OCI-LY3 (cell line): ENCODE data around the gene CLDN5.

ENCODE experiments used
- H2AFZ ChIP-seq: fragments of 200-600, 300-600 bp; shearing (Covaris generic); 2 replicates; pipeline ENCODE4 v1.6.0; 2014; ENCODE audit warnings: antibody characterized with exemption, low read depth, low read length
- H3K27ac ChIP-seq: fragments of 200-600, 300-600 bp; sonication (generic); 2 replicates; pipeline ENCODE4 v1.5.1; 2014; ENCODE audit warnings: mild to moderate bottlenecking, low read length, moderate library complexity, mixed read lengths
- H3K27me3 ChIP-seq: fragments of 200-600, 300-600 bp; sonication (generic); 2 replicates; pipeline ENCODE4 v1.6.1; 2014; ENCODE audit warnings: low read depth, low read length, mixed read lengths
- H3K36me3 ChIP-seq: fragments of 200-600, 300-600 bp; sonication (generic); replicated peaks from 2 replicates; pipeline ENCODE3; 2014; ENCODE audit warnings: low read depth, low read length, mixed read lengths
- H3K4me1 ChIP-seq: fragments of 300-600, 200-600 bp; sonication (generic); 2 replicates; pipeline ENCODE4 v1.6.1; 2014; ENCODE audit warnings: low read length, mixed read lengths
- H3K4me2 ChIP-seq: fragments of 200-600, 300-600 bp; sonication (generic); 2 replicates; pipeline ENCODE4 v1.6.1; 2014; ENCODE audit warnings: low read length, mixed read lengths
- H3K4me3 ChIP-seq: fragments of 300-600, 200-600 bp; sonication (generic); 2 replicates; pipeline ENCODE4 v1.5.1; 2014; ENCODE audit warnings: antibody characterized with exemption, mild to moderate bottlenecking, low read length, moderate library complexity
- H3K79me2 ChIP-seq: fragments of 300-600, 200-600 bp; shearing (Covaris generic); 2 replicates; pipeline ENCODE4 v1.6.1; 2014; ENCODE audit warnings: mild to moderate bottlenecking, low read length, mixed read lengths
- H3K9ac ChIP-seq: fragments of 300-600, 200-600 bp; shearing (Covaris generic); 2 replicates; pipeline ENCODE4 v1.6.0; 2014; ENCODE audit warnings: mild to moderate bottlenecking, low read length, moderate library complexity
- H3K9me3 ChIP-seq: fragments of 200-600, 300-600 bp; shearing (Covaris generic); 2 replicates; pipeline ENCODE4 v1.6.1; 2014; ENCODE audit warnings: low read length, mixed read lengths; ENCODE audit not compliant: insufficient read depth
- H4K20me1 ChIP-seq: fragments of 200-600, 300-600 bp; sonication (generic); 2 replicates; pipeline ENCODE4 v1.6.1; 2016; ENCODE audit warnings: low read length, mixed read lengths; ENCODE audit not compliant: insufficient read depth
- CTCF ChIP-seq: fragments of 200-600, 300-600 bp; sonication (generic); IDR thresholded peaks from 2 replicates; pipeline ENCODE4 v1.5.1; 2014; ENCODE audit warnings: antibody characterized with exemption, low read length, low read depth
- EZH2phosphoT487 ChIP-seq: fragments of 200-600 bp; shearing (Covaris generic); IDR thresholded peaks from 2 replicates; pipeline ENCODE4 v1.6.1; 2018; ENCODE audit warnings: antibody characterized with exemption, mixed run types, low read depth

CLDN5 gene

GRCh38 chr22:19503869-19504268 lies 20.3 kb downstream of the CLDN5 start:
- Histone ChIP-seq H4K20me1 (no peaks in the 10 kb centered on the region), H3K9ac (no peak overlapping the region), H3K27ac (no peak overlapping the region), H3K4me2 (no peak overlapping the region), H2AFZ (no peak overlapping the region), H3K27me3 (no peaks in the 10 kb centered on the region), H3K36me3 (peaks cover 23% of the 10 kb centered on the region), H3K9me3 (no peaks in the 10 kb centered on the region), H3K79me2 (no peaks in the 10 kb centered on the region), H3K4me3 (no peak overlapping the region), H3K4me1 (no peaks in the 10 kb centered on the region)
- TF ChIP-seq CTCF = no peak
- no peak for TF ChIP-seq EZH2phosphoT487

- TF ChIP-seq EZH2phosphoT487 = no peak
- no peak for TF ChIP-seq CTCF
- H4K20me1 ChIP-seq = no peaks in the 10 kb centered on the region
- no peak overlapping the region for H2AFZ ChIP-seq
- H3K27ac ChIP-seq = no peak overlapping the region
- peaks cover 26% of the 10 kb centered on the region for H3K36me3 ChIP-seq
- no peaks in the 10 kb centered on the region for H3K9me3 ChIP-seq
- no peak overlapping the region for H3K9ac ChIP-seq
- H3K4me2 ChIP-seq = no peak overlapping the region
- H3K4me3 ChIP-seq = no peak overlapping the region
- H3K4me1 ChIP-seq = no peaks in the 10 kb centered on the region
- no peaks in the 10 kb centered on the region for H3K79me2 ChIP-seq
- H3K27me3 ChIP-seq = no peaks in the 10 kb centered on the region
Measured at GRCh38 chr22:19503367-19503766, 20.8 kb downstream of the CLDN5 start.

GRCh38 chr22:19501897-19502447 lies 22.2 kb downstream of the CLDN5 start:
- H3K27ac ChIP-seq = no peak overlapping the region
- H2AFZ ChIP-seq = no peak overlapping the region
- no peaks in the 10 kb centered on the region for H3K79me2 ChIP-seq
- TF ChIP-seq EZH2phosphoT487 (no peak), CTCF (no peak)
- H3K9me3 ChIP-seq = no peaks in the 10 kb centered on the region
- H3K4me2 ChIP-seq = no peak overlapping the region
- H3K4me3 ChIP-seq = no peak overlapping the region
- peaks cover 31% of the 10 kb centered on the region for H3K36me3 ChIP-seq
- H3K4me1 ChIP-seq = no peaks in the 10 kb centered on the region
- no peaks in the 10 kb centered on the region for H4K20me1 ChIP-seq
- no peaks in the 10 kb centered on the region for H3K27me3 ChIP-seq
- no peak overlapping the region for H3K9ac ChIP-seq

GRCh38 chr22:19499880-19500242 lies 24.3 kb downstream of the CLDN5 start:
- Histone ChIP-seq H3K9ac (no peak overlapping the region), H3K27me3 (no peaks in the 10 kb centered on the region), H3K4me1 (no peaks in the 10 kb centered on the region), H3K4me2 (no peak overlapping the region), H3K4me3 (no peak overlapping the region), H3K27ac (no peak overlapping the region), H3K79me2 (no peaks in the 10 kb centered on the region), H3K9me3 (no peaks in the 10 kb centered on the region), H4K20me1 (no peaks in the 10 kb centered on the region), H2AFZ (no peak overlapping the region), H3K36me3 (peaks cover 43% of the 10 kb centered on the region)
- TF ChIP-seq CTCF = no peak
- no peak for TF ChIP-seq EZH2phosphoT487
